Peyer's patch (tissue), 4 donors: ENCODE data around the gene SERINC4. TPM values are rescaled to one million over a fixed set of nuclear protein-coding genes. Genes with fewer than 3 reads are reported as not detected.
A peak's percentile ranks its signal among the peaks of the same experiment; 100 is the strongest.

Experiments
- DNase-seq, 3 donors: peaks; one replicate each; pipeline ENCODE4 v3.0.0-alpha.2; 2017 to 2019
- H3K27ac ChIP-seq, 4 donors: fragments of 200-600 bp; sonication (generic); one replicate each; pipeline ENCODE4 v1.5.1; 2016 to 2019
- H3K27me3 ChIP-seq, 2 donors: fragments of 200-600 bp; sonication (generic); one replicate each; pipeline ENCODE4 v1.5.1; 2019
- H3K36me3 ChIP-seq, 3 donors: fragments of 200-600 bp; sonication (generic); one replicate each; pipeline ENCODE4 v1.5.1; 2016 to 2019
- H3K4me1 ChIP-seq, 4 donors: fragments of 200-600 bp; sonication (generic); one replicate each; pipeline ENCODE4 v1.5.1; 2016 to 2019
- H3K4me3 ChIP-seq, 4 donors: fragments of 200-600 bp; sonication (generic); 1 replicate in 3 of 4; 2 replicates in 1 of 4; pipeline ENCODE4 v1.5.1; 2016 to 2019; ENCODE audit warnings: mild to moderate bottlenecking in 1 of 4
- H3K9me3 ChIP-seq, 4 donors: fragments of 200-600 bp; sonication (generic); one replicate each; pipeline ENCODE4 v1.5.1; 2016 to 2019; ENCODE audit warnings: mild to moderate bottlenecking in 1 of 4
- POLR2A ChIP-seq, 2 donors: fragments of 450-650 bp; IDR thresholded peaks; one replicate each; pipeline ENCODE4 v1.5.1; 2017; ENCODE audit warnings: antibody characterized with exemption in 2 of 2, mild to moderate bottlenecking in 2 of 2, moderate library complexity in 2 of 2
- total RNA-seq, 4 donors: library from RNA; depleted of rRNA; stranded (reverse); fragments of >200 nt; gene quantifications; one replicate each; pipeline ENCODE4 v1.1.0, GENCODE V29; 2016
- TF ChIP-seq, protein P1 (sequence below), 6 experiments: fragments of 450-650 bp in 4 of 6; fragments of 200-600 bp in 2 of 6; sonication (generic) in 1 of 6; IDR thresholded peaks; one replicate each; pipeline ENCODE4 v1.5.1; 2017 to 2019; ENCODE audit warnings: antibody characterized with exemption in 6 of 6, mild to moderate bottlenecking in 3 of 6, moderate library complexity in 1 of 6

SERINC4 gene
- total RNA-seq, 4 donors from 2014 or later, result not detected

DNA sequence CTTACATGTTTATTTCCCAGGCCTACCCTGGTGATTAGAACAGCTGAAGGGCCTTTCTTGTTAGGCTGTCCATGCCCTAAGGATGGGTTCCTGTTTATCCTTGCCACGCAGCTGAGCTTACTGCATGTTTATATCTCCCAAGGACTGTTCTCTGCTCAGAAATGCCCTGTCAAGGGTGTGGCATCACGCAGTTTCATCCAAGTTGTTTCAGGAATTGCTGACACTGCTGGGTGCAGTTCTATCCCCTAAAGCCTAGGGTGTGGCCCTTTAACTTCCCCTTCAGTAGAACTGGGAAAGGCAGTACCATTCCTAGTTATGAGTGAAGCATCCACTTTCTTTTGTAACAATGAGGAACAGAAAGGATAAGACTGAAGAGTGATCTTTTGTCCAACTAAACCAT is 28.2 kb downstream of the SERINC4 start:
- DNase-seq, result no peak
- Histone ChIP-seq H3K27me3 (no peaks in the 10 kb centered on the region), H3K4me1 (peaks cover 0 to 16% (median 3%) of the 10 kb centered on the region in 4 donors), H3K9me3 (no peaks in the 10 kb centered on the region), H3K4me3 (no peak overlapping the region), H3K27ac (peak overlapping the region in 2 of 4 donors; percentile 13 to 36), H3K36me3 (peaks cover 0 to 77% (median 4%) of the 10 kb centered on the region in 3 donors)
- TF ChIP-seq, protein P1, sequence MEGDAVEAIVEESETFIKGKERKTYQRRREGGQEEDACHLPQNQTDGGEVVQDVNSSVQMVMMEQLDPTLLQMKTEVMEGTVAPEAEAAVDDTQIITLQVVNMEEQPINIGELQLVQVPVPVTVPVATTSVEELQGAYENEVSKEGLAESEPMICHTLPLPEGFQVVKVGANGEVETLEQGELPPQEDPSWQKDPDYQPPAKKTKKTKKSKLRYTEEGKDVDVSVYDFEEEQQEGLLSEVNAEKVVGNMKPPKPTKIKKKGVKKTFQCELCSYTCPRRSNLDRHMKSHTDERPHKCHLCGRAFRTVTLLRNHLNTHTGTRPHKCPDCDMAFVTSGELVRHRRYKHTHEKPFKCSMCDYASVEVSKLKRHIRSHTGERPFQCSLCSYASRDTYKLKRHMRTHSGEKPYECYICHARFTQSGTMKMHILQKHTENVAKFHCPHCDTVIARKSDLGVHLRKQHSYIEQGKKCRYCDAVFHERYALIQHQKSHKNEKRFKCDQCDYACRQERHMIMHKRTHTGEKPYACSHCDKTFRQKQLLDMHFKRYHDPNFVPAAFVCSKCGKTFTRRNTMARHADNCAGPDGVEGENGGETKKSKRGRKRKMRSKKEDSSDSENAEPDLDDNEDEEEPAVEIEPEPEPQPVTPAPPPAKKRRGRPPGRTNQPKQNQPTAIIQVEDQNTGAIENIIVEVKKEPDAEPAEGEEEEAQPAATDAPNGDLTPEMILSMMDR (IDR thresholded peaks at IDR 0.05), result no peak
- TF ChIP-seq POLR2A (IDR thresholded peaks at IDR 0.05), result no peak

DNA sequence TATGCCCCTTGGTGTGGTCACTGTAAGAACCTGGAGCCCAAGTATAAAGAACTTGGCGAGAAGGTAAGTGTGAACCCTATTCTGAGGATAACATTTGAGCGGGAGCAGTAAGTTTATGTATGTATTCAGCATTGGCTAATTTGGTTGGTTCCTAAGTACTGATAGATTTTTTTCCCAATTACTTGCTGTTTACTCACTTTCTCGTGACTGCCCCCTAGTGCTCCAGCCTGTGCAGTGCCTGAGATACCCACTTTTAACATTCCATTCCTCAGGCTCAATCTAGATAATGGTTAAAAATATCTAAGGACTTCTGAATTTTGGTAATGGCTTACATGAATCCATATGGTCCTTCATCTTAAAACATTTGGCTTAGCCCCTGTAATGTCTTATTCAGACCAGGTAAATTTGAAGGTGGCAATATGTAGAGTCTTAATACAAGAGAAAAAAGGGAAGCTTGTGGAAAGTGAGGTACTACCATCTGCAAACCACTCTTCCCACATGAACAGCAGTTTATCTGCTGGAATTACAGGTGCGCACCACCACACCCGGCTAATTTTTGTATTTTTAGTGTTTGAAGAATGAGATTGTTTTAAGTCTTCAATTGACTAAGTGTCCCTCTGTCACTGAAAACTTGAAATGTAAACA is 30.3 kb downstream of the SERINC4 start:
- Histone ChIP-seq H3K36me3 (peaks cover 2 to 98% (median 4%) of the 10 kb centered on the region in 3 donors), H3K4me3 (no peak overlapping the region), H3K27ac (no peak overlapping the region), H3K27me3 (no peaks in the 10 kb centered on the region), H3K9me3 (no peaks in the 10 kb centered on the region), H3K4me1 (peaks cover 0 to 10% (median 0%) of the 10 kb centered on the region in 4 donors)
- peak; percentile 55 to 85 (median 72) for DNase-seq
- TF ChIP-seq POLR2A (IDR thresholded peaks at IDR 0.05), result no peak
- TF ChIP-seq, protein P1 (IDR thresholded peaks at IDR 0.05), result peak; percentile 61 to 86 (median 76)

DNA sequence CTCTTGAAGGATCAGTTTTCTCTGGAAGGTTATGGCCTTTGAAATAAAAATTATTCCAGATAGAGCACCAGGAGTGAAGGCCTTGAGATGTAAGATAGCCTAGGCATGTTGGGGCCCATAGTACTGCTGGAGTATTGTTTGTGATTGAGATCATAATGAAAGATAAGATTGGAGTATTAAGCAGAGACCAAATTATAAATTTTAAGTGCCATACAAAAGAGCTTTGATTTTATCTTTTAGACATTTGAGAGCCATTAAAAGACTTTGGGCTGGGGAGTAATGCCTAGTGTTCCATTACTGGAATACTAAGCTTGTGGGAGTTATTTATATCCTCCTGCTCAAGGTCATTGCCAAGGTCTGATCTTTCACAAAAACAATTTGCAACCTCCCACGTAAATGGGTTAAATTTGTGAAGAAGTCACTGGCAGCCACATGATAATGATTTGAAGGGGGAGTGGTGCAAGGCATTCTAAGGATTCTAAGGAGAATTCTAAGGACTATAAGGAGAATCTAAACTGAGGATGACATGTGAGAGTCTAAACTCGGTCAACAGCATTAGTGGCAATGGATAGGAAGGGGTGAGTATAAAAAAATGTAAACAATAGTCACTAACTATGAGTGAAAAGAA is 36.1 kb downstream of the SERINC4 start:
- DNase-seq, result no peak
- Histone ChIP-seq H3K36me3 (peaks cover 4 to 98% (median 8%) of the 10 kb centered on the region in 3 donors), H3K4me3 (no peak overlapping the region), H3K9me3 (no peaks in the 10 kb centered on the region), H3K4me1 (no peaks in the 10 kb centered on the region), H3K27ac (no peak overlapping the region), H3K27me3 (no peaks in the 10 kb centered on the region)
- TF ChIP-seq, protein P1 (IDR thresholded peaks at IDR 0.05), result no peak
- TF ChIP-seq POLR2A (IDR thresholded peaks at IDR 0.05), result no peak

GRCh38 chr15:43762824-43763223 is 37.2 kb downstream of the SERINC4 start:
- H3K9me3 ChIP-seq, result no peaks in the 10 kb centered on the region

GRCh38 chr15:43751885-43752284 is 48.1 kb downstream of the SERINC4 start:
- Histone ChIP-seq H3K4me3 (no peak overlapping the region), H3K4me1 (peaks cover 0 to 39% (median 19%) of the 10 kb centered on the region in 4 donors)

More at GRCh38 chr15:43762824-43763223, 37.2 kb downstream of the SERINC4 start:
- TF ChIP-seq, protein P1 (IDR thresholded peaks at IDR 0.05), result no peak
- no peak for TF ChIP-seq POLR2A (IDR thresholded peaks at IDR 0.05)
- Histone ChIP-seq H3K27me3 (no peaks in the 10 kb centered on the region), H3K4me3 (no peak overlapping the region), H3K4me1 (no peaks in the 10 kb centered on the region), H3K27ac (no peak overlapping the region), H3K36me3 (peaks cover 4 to 98% (median 8%) of the 10 kb centered on the region in 3 donors)
- no peak for DNase-seq

More at GRCh38 chr15:43751885-43752284, 48.1 kb downstream of the SERINC4 start:
- H3K27me3 ChIP-seq, result no peaks in the 10 kb centered on the region
- H3K36me3 ChIP-seq, result peaks cover 0 to 35% (median 0%) of the 10 kb centered on the region in 3 donors
- H3K9me3 ChIP-seq, result no peaks in the 10 kb centered on the region
- DNase-seq, result no peak
- TF ChIP-seq POLR2A (IDR thresholded peaks at IDR 0.05), result no peak
- H3K27ac ChIP-seq, result no peak overlapping the region
